ENCODE results near the gene ZFP57. TPM values are rescaled to one million over a fixed set of nuclear protein-coding genes. Genes with fewer than 3 reads are reported as not detected.

Gene ZFP57
- polyA plus RNA-seq, 1 donor from 2014 or later = not detected

GRCh38 chr6:29661071-29661470, 19.9 kb downstream of the ZFP57 start:
- Histone ChIP-seq H3K4me3 (ENCODE audit: low read length) (no peak overlapping the region), H3K9me3 (ENCODE audit: low read length) (no peaks in the 10 kb centered on the region), H3K79me2 (replicated peaks; ENCODE audit: insufficient read depth, low read length) (no peaks in the 10 kb centered on the region), H3K9ac (ENCODE audit: low read length) (no peak overlapping the region), H3K27ac (ENCODE audit: low read length) (no peak overlapping the region), H3K9me2 (ENCODE audit: insufficient read depth, low read length) (no peaks in the 10 kb centered on the region), H3F3A (ENCODE audit: insufficient read depth, low read length, poor library complexity, severe bottlenecking) (no peaks in the 10 kb centered on the region), H3K36me3 (ENCODE audit: insufficient read depth, low read length) (no peaks in the 10 kb centered on the region), H3K27me3 (ENCODE audit: insufficient read depth, low read depth, low read length) (no peaks in the 10 kb centered on the region), H3K4me2 (ENCODE audit: low read length) (no peak overlapping the region), H4K20me1 (ENCODE audit: insufficient read depth) (no peaks in the 10 kb centered on the region), H2AFZ (ENCODE audit: low read depth, low read length) (no peak overlapping the region)
- no peak for TF ChIP-seq RAD21 (conservative IDR thresholded peaks at IDR 0.05)
- no peak for TF ChIP-seq CTCF (IDR thresholded peaks at IDR 0.05; ENCODE audit: poor library complexity, severe bottlenecking)
- no peak for TF ChIP-seq EP300 (conservative IDR thresholded peaks at IDR 0.05; ENCODE audit: poor library complexity, severe bottlenecking)
- no peak for TF ChIP-seq POLR2AphosphoS5 (IDR thresholded peaks at IDR 0.05)
- no peak for TF ChIP-seq MXI1 (conservative IDR thresholded peaks at IDR 0.05; ENCODE audit: poor library complexity, severe bottlenecking)
- no peak for TF ChIP-seq SMC3 (conservative IDR thresholded peaks at IDR 0.05; ENCODE audit: poor library complexity)
- TF ChIP-seq TAF1 (IDR thresholded peaks at IDR 0.05; ENCODE audit: low read depth) = no peak
- TF ChIP-seq, protein P1, sequence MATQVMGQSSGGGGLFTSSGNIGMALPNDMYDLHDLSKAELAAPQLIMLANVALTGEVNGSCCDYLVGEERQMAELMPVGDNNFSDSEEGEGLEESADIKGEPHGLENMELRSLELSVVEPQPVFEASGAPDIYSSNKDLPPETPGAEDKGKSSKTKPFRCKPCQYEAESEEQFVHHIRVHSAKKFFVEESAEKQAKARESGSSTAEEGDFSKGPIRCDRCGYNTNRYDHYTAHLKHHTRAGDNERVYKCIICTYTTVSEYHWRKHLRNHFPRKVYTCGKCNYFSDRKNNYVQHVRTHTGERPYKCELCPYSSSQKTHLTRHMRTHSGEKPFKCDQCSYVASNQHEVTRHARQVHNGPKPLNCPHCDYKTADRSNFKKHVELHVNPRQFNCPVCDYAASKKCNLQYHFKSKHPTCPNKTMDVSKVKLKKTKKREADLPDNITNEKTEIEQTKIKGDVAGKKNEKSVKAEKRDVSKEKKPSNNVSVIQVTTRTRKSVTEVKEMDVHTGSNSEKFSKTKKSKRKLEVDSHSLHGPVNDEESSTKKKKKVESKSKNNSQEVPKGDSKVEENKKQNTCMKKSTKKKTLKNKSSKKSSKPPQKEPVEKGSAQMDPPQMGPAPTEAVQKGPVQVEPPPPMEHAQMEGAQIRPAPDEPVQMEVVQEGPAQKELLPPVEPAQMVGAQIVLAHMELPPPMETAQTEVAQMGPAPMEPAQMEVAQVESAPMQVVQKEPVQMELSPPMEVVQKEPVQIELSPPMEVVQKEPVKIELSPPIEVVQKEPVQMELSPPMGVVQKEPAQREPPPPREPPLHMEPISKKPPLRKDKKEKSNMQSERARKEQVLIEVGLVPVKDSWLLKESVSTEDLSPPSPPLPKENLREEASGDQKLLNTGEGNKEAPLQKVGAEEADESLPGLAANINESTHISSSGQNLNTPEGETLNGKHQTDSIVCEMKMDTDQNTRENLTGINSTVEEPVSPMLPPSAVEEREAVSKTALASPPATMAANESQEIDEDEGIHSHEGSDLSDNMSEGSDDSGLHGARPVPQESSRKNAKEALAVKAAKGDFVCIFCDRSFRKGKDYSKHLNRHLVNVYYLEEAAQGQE (IDR thresholded peaks at IDR 0.05; ENCODE audit: borderline replicate concordance) = no peak
- no peak for TF ChIP-seq EZH2 (IDR thresholded peaks at IDR 0.05; ENCODE audit: borderline replicate concordance, insufficient read depth, low read length, poor library complexity, severe bottlenecking)

- TF ChIP-seq SMC3 (conservative IDR thresholded peaks at IDR 0.05; ENCODE audit: poor library complexity) = no peak
- no peak for TF ChIP-seq POLR2AphosphoS5 (IDR thresholded peaks at IDR 0.05)
- no peak for TF ChIP-seq EZH2 (IDR thresholded peaks at IDR 0.05; ENCODE audit: borderline replicate concordance, insufficient read depth, low read length, poor library complexity, severe bottlenecking)
- no peak for TF ChIP-seq CTCF (IDR thresholded peaks at IDR 0.05; ENCODE audit: poor library complexity, severe bottlenecking)
- no peak for TF ChIP-seq EP300 (conservative IDR thresholded peaks at IDR 0.05; ENCODE audit: poor library complexity, severe bottlenecking)
- TF ChIP-seq, protein P1 (IDR thresholded peaks at IDR 0.05; ENCODE audit: borderline replicate concordance) = no peak
- Histone ChIP-seq H3K27me3 (ENCODE audit: insufficient read depth, low read depth, low read length) (no peaks in the 10 kb centered on the region), H3K9me2 (ENCODE audit: insufficient read depth, low read length) (no peaks in the 10 kb centered on the region), H3K4me3 (ENCODE audit: low read length) (no peak within 1 kb of the TSS), H3K36me3 (ENCODE audit: insufficient read depth, low read length) (no peaks in the 10 kb centered on the region), H3K79me2 (replicated peaks; ENCODE audit: insufficient read depth, low read length) (no peaks in the 10 kb centered on the region), H3K27ac (ENCODE audit: low read length) (no peak within 1 kb of the TSS), H2AFZ (ENCODE audit: low read depth, low read length) (no peak within 1 kb of the TSS), H4K20me1 (ENCODE audit: insufficient read depth) (no peaks in the 10 kb centered on the region), H3K9me3 (ENCODE audit: low read length) (no peaks in the 10 kb centered on the region), H3K9ac (ENCODE audit: low read length) (no peak within 1 kb of the TSS), H3K4me2 (ENCODE audit: low read length) (no peak within 1 kb of the TSS), H3F3A (ENCODE audit: insufficient read depth, low read length, poor library complexity, severe bottlenecking) (no peaks in the 10 kb centered on the region)
These were observed 24.2 kb downstream of the ZFP57 start, which contains the start of gene MOG for GRCh38 chr6:29656798-29657197. TSS of gene MOG (plus strand) at chr6:29657092. CDS start at chr6:29657210, 118 bp downstream.

Measured in neural cell (in vitro differentiated cells).